NB4 (cell line): Measurements from ENCODE around the gene C6orf89.
A peak's percentile ranks its signal among the peaks of the same experiment; 100 is the strongest.

ENCODE experiments used
- DNase-seq: peaks from one replicate; pipeline ENCODE4 v3.0.0; 2010; ENCODE audit warnings: low read depth
- H3K4me3 ChIP-seq: one replicate; pipeline ENCODE4 v1.5.1; 2011; ENCODE audit warnings: mild to moderate bottlenecking, low read depth, low read length, moderate library complexity
- MYC ChIP-seq: IDR thresholded peaks from 2 replicates; pipeline ENCODE4 v1.6.1; 2011; ENCODE audit warnings: low read depth, low read length
- POLR2A ChIP-seq: IDR thresholded peaks from 2 replicates; pipeline ENCODE4 v1.6.1; 2011; ENCODE audit warnings: mild to moderate bottlenecking; ENCODE audit not compliant: insufficient read length; ENCODE audit errors: extremely low read depth
- TF ChIP-seq, protein P1 (sequence below): IDR thresholded peaks from one replicate; pipeline ENCODE4 v1.5.1; 2012; ENCODE audit warnings: low read depth, low read length
- TF ChIP-seq, protein P2 (sequence below): IDR thresholded peaks from 2 replicates; pipeline ENCODE4 v1.6.1; 2011; ENCODE audit warnings: low read depth, low read length

The C6orf89 gene

GRCh38 chr6:36838896-36839748 lies 46.6 kb upstream of the C6orf89 start, which contains the start of gene CPNE5:
CPNE5 (minus strand) TSS chr6:36839444; CDS start chr6:36839377, 67 bp downstream.
- no peak within 1 kb of the TSS for H3K4me3 ChIP-seq
- no peak for DNase-seq
- TF ChIP-seq, protein P1, sequence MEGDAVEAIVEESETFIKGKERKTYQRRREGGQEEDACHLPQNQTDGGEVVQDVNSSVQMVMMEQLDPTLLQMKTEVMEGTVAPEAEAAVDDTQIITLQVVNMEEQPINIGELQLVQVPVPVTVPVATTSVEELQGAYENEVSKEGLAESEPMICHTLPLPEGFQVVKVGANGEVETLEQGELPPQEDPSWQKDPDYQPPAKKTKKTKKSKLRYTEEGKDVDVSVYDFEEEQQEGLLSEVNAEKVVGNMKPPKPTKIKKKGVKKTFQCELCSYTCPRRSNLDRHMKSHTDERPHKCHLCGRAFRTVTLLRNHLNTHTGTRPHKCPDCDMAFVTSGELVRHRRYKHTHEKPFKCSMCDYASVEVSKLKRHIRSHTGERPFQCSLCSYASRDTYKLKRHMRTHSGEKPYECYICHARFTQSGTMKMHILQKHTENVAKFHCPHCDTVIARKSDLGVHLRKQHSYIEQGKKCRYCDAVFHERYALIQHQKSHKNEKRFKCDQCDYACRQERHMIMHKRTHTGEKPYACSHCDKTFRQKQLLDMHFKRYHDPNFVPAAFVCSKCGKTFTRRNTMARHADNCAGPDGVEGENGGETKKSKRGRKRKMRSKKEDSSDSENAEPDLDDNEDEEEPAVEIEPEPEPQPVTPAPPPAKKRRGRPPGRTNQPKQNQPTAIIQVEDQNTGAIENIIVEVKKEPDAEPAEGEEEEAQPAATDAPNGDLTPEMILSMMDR = no peak
- no peak for TF ChIP-seq POLR2A
- TF ChIP-seq, protein P2, sequence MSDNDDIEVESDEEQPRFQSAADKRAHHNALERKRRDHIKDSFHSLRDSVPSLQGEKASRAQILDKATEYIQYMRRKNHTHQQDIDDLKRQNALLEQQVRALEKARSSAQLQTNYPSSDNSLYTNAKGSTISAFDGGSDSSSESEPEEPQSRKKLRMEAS = no peak
- TF ChIP-seq MYC = no peak

DNA sequence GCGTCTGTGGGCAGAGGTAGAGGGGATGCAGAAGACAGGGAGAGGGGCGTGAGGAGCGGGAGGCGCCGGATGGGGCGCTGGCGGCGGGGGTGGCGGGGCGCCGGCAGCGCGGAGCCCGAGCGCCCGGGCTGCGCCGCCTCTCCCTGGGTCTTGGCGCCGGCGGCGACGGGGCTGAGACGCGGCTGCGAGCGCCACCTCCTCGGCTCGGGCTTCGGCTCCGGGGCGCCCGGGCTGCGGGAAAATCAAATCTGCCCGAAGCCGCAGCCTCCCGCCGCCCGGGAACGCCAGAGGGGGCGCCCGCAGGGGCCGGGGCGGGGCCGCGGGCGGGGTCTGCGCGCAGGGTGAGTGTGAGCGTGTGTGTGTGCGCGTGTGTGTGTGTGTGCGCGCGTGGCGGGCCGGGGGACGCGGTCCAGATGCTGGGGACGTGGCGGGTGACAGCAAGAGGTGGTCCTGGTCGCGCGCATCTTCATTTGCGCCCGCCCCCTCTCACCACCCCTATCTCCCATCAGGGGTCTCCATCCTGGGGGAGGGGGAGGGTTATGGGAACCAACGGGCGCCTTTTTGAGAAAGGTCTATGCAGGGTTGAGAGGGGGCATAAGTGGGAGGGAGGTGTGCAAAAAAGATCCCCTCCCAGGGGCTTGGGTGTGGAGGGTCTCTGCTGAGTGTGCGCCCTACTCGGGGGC lies 45.9 kb upstream of the C6orf89 start:
- no peak overlapping the region for H3K4me3 ChIP-seq
- no peak for TF ChIP-seq POLR2A
- TF ChIP-seq, protein P2 = no peak
- TF ChIP-seq MYC = no peak
- TF ChIP-seq, protein P1 = peak; percentile 13
- peak; percentile 60 for DNase-seq

- TF ChIP-seq MYC (no peak), POLR2A (no peak)
- TF ChIP-seq, protein P1 = no peak
- TF ChIP-seq, protein P2 = no peak
- H3K4me3 ChIP-seq = no peak overlapping the region
- DNase-seq = peak; percentile 47
These were observed 45.0 kb upstream of the C6orf89 start for GRCh38 chr6:36840432-36841403.

DNA sequence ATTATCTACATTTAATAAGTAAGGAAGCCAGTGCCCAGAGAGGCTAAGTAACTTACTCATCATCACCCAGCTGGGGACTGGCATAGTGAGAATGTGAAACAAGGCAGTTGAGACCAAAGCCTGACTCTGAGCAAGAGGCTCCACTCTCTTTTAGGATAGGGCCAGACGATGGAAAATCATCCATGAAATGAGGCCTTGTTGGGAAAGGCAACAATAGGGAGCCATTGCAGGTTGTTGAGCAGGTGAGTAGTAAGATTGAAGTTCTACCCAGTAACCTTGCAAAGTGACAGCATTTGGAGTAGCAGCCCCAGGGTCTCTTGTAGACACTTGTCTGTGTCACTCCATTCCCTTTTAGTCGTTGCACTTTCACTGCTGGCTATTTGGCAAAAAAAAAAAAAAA lies 44.0 kb upstream of the C6orf89 start:
- H3K4me3 ChIP-seq = no peak overlapping the region
- TF ChIP-seq MYC (no peak), POLR2A (no peak)
- TF ChIP-seq, protein P2 = no peak
- TF ChIP-seq, protein P1 = no peak
- no peak for DNase-seq

DNA sequence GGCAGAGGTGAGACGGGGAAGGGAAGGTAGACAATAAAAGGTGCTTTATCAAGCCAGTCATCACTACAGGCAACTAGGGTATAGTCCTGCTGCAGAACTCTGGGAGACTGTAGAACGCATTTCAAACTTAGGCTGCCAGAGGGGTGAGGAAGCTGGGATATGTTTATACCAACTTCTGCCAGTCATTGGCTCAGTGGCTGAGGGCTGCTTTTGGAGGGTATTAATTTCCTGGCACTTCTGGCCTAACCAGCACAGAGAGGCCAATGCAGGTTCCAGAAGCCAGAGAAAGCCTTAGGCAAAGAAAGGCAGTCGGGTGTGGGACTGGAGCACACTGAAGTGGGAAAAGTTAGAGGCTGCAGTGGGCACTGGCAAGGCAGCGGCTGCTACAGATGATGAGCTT lies 42.6 kb upstream of the C6orf89 start:
- TF ChIP-seq POLR2A = no peak
- TF ChIP-seq, protein P1 = no peak
- no peak for TF ChIP-seq MYC
- TF ChIP-seq, protein P2 = no peak
- H3K4me3 ChIP-seq = no peak overlapping the region
- DNase-seq = no peak
